ENCODE measurements around the gene TMEM125. TPM values are rescaled to one million over a fixed set of nuclear protein-coding genes. Genes with fewer than 3 reads are reported as not detected.

The TMEM125 gene
- total and polyA plus RNA-seq, 2 of the 4 experiments (the other 2 are of a cell fraction), result under 0.01 to 0.03 TPM

GRCh38 chr1:43299101-43299500 lies 29.3 kb downstream of the TMEM125 start:
- H3K23ac ChIP-seq (ENCODE audit: low read depth, low read length), result no peak overlapping the region
- no peak overlapping the region for H3K56ac ChIP-seq (ENCODE audit: extremely low read depth, insufficient read depth, low read length)
- no peak overlapping the region for H4K91ac ChIP-seq (ENCODE audit: insufficient read depth, low read depth, low read length)
- no peaks in the 10 kb centered on the region for H3K79me1 ChIP-seq (ENCODE audit: low read depth in 1 of 2, low read length in 2 of 2)
- in situ Hi-C loops (cut with MboI; ENCODE audit: low sequenced_read_pairs), result no loop called here
- no peaks in the 10 kb centered on the region for H3K9me3 ChIP-seq (ENCODE audit: control insufficient read depth, insufficient read depth, low read length)
- no peaks in the 10 kb centered on the region for H4K20me1 ChIP-seq (ENCODE audit: insufficient read depth, low read length)
- peaks cover under 1% of the 10 kb centered on the region; the same call in 1 of the 2 replicates for H3K9me1 ChIP-seq (ENCODE audit: insufficient read depth, low read length)
- H3K4me1 ChIP-seq (ENCODE audit: control insufficient read depth, insufficient read depth, low read length), result peaks cover 14% of the 10 kb centered on the region
- H3K9ac ChIP-seq (ENCODE audit: low read depth, low read length), result no peak overlapping the region
- no peak overlapping the region for H3K18ac ChIP-seq (ENCODE audit: low read depth, low read length)
- H2BK15ac ChIP-seq (ENCODE audit: low read depth, low read length), result no peak overlapping the region
- no peak overlapping the region for H3K4ac ChIP-seq (ENCODE audit: low read depth, low read length)
- H2BK5ac ChIP-seq (ENCODE audit: low read depth, low read length, poor library complexity, severe bottlenecking), result no peak overlapping the region
- H2AK9ac ChIP-seq (replicated peaks; ENCODE audit: low read depth, low read length, poor library complexity), result no peak overlapping the region
- CTCF ChIA-PET, result interaction anchor here (1.0 to 1.1 kb wide), 2 partner anchors 9 to 22 kb away, joined by 3 read pairs; no protein-coding TSS in a partner anchor
- no peak overlapping the region for H3K4me3 ChIP-seq (ENCODE audit: insufficient read depth, low read depth, low read length)
- no peak overlapping the region for H4K5ac ChIP-seq (ENCODE audit: low read depth, low read length)
- DNase-seq, result no peak
- H3K27me3 ChIP-seq (ENCODE audit: control insufficient read depth, insufficient read depth, low read length), result no peaks in the 10 kb centered on the region
- BruUV-seq (replicated peaks), result no TSS peak
- H2AK5ac ChIP-seq (ENCODE audit: low read depth, low read length), result no peak overlapping the region
- no peak overlapping the region for H3K4me2 ChIP-seq (ENCODE audit: low read depth, low read length)
- H3K36me3 ChIP-seq (ENCODE audit: control insufficient read depth, insufficient read depth, low read length), result no peaks in the 10 kb centered on the region
- POLR2A ChIA-PET (ENCODE audit: unreplicated experiment), result no interaction called here
- TF ChIP-seq CHD1 (IDR thresholded peaks at IDR 0.05; ENCODE audit: low read depth, low read length), result no peak
- no peak for TF ChIP-seq CEBPB (IDR thresholded peaks at IDR 0.05; ENCODE audit: low read depth, low read length)
- no peak for TF ChIP-seq CTCF (conservative IDR thresholded peaks at IDR 0.05; ENCODE audit: low read depth, low read length)
- no peak for TF ChIP-seq RAD21 (IDR thresholded peaks at IDR 0.05; ENCODE audit: low read length)
- TF ChIP-seq BHLHE40 (IDR thresholded peaks at IDR 0.05; ENCODE audit: low read depth, low read length), result no peak
- TF ChIP-seq MAZ (IDR thresholded peaks at IDR 0.05; ENCODE audit: borderline replicate concordance, low read depth, low read length), result no peak
- TF ChIP-seq USF2 (IDR thresholded peaks at IDR 0.05; ENCODE audit: low read depth, low read length), result no peak
- no peak for TF ChIP-seq NFE2L2 (IDR thresholded peaks at IDR 0.05; ENCODE audit: low read depth, low read length)
- TF ChIP-seq POLR2A (IDR thresholded peaks at IDR 0.05; ENCODE audit: low read depth, low read length), result no peak
- TF ChIP-seq MAFK (IDR thresholded peaks at IDR 0.05; ENCODE audit: low read depth, low read length), result no peak
- no peak for TF ChIP-seq ELK1 (IDR thresholded peaks at IDR 0.05; ENCODE audit: borderline replicate concordance, low read depth, low read length)
- TF ChIP-seq RFX5 (IDR thresholded peaks at IDR 0.05; ENCODE audit: low read depth, low read length), result no peak
- TF ChIP-seq SMC3 (IDR thresholded peaks at IDR 0.05; ENCODE audit: low read depth, low read length), result no peak
- TF ChIP-seq RCOR1 (IDR thresholded peaks at IDR 0.05; ENCODE audit: insufficient replicate concordance, low read length), result no peak
- no peak overlapping the region for H2AFZ ChIP-seq (replicated peaks; ENCODE audit: low read length, poor library complexity)
- intact Hi-C loops (cut with micrococcal nuclease), result no loop called here
- H3K14ac ChIP-seq (replicated peaks; ENCODE audit: low read depth, low read length), result no peak overlapping the region
- ATAC-seq (ENCODE audit: low read depth), result no peak
- dilution Hi-C loops (cut with HindIII; ENCODE audit: low sequenced_read_pairs, unreplicated experiment), result no loop called here
- H4K8ac ChIP-seq (ENCODE audit: low read depth in 2 of 2, low read length in 2 of 2), result no peak overlapping the region
- H3K27ac ChIP-seq (ENCODE audit: insufficient read depth, low read length), result no peak overlapping the region
- H2BK20ac ChIP-seq (ENCODE audit: low read depth, low read length), result no peak overlapping the region
- no peak overlapping the region for H2BK120ac ChIP-seq (ENCODE audit: low read depth, low read length)

Data from IMR-90 (cell line).